T follicular helper cell (primary cell): ENCODE data around the gene OR3A3.
"Not testable (repeated sequence)": the region's sequence is repeated elsewhere in the genome, so short reads cannot be mapped to it uniquely, and the experiment has no call there.

Experiments used
- DNase-seq: peaks from one replicate; pipeline ENCODE4 v3.0.0-alpha.2; 2020; ENCODE audit warnings: low read depth
- total RNA-seq, 2 experiments: gene quantifications; one replicate each; lab custom pipeline; 2026; lab: John Stamatoyannopoulos, UW

The OR3A3 gene
- 0 reads per million in 2 experiments for total RNA-seq

GRCh38 chr17:3411070-3411469 is at the start of gene OR3A3:
Gene OR3A3, plus strand, starts transcription at chr17:3411370.
- DNase-seq = no peak

GRCh38 chr17:3371167-3371566 is 40.0 kb upstream of the OR3A3 start:
- not testable (repeated sequence) for DNase-seq

GRCh38 chr17:3378321-3378720 is 32.8 kb upstream of the OR3A3 start:
- DNase-seq = no peak

- DNase-seq = no peak
Measured at GRCh38 chr17:3381957-3382356, 29.2 kb upstream of the OR3A3 start.

- no peak for DNase-seq
Measured at GRCh38 chr17:3385869-3386816, 25.0 kb upstream of the OR3A3 start, which contains the start of gene OR3A2. Gene OR3A2, minus strand, starts transcription at chr17:3386308.

GRCh38 chr17:3389791-3390190 is 21.4 kb upstream of the OR3A3 start:
- no peak for DNase-seq

GRCh38 chr17:3397801-3398200 is 13.4 kb upstream of the OR3A3 start:
- DNase-seq = not testable (repeated sequence)

GRCh38 chr17:3398310-3398709 is 12.9 kb upstream of the OR3A3 start, which contains the start of gene OR1E1:
Gene OR1E1, minus strand, starts transcription at chr17:3398410. Its CDS starts 0 bp downstream, at chr17:3398410.
- DNase-seq = no peak

- no peak for DNase-seq
Measured at GRCh38 chr17:3400055-3400454, 11.1 kb upstream of the OR3A3 start.

- no peak for DNase-seq
Measured at GRCh38 chr17:3401786-3402185, 9.4 kb upstream of the OR3A3 start.

GRCh38 chr17:3403856-3404255 is 7.3 kb upstream of the OR3A3 start:
- DNase-seq = not testable (repeated sequence)

- not testable (repeated sequence) for DNase-seq
Measured at GRCh38 chr17:3412216-3412615, 1.0 kb downstream of the OR3A3 start.

- DNase-seq = no peak
Measured at GRCh38 chr17:3415610-3416009, 4.4 kb downstream of the OR3A3 start.

GRCh38 chr17:3418222-3418621 is 7.1 kb downstream of the OR3A3 start:
- DNase-seq = no peak

GRCh38 chr17:3433215-3433614 is 22.0 kb downstream of the OR3A3 start:
- DNase-seq = not testable (repeated sequence)

GRCh38 chr17:3433741-3434140 is 22.6 kb downstream of the OR3A3 start, which contains the start of gene OR1E2:
Gene OR1E2, minus strand, starts transcription at chr17:3433841. Its CDS starts 0 bp downstream, at chr17:3433841.
- DNase-seq = no peak

- DNase-seq = no peak
Measured at GRCh38 chr17:3438368-3438767, 27.2 kb downstream of the OR3A3 start.

- DNase-seq = no peak
Measured at GRCh38 chr17:3440451-3440850, 29.3 kb downstream of the OR3A3 start.

GRCh38 chr17:3447625-3448024 is 36.5 kb downstream of the OR3A3 start:
- no peak for DNase-seq

GRCh38 chr17:3448059-3448665 is 37.0 kb downstream of the OR3A3 start:
- DNase-seq = no peak

- DNase-seq = not testable (repeated sequence)
Measured at GRCh38 chr17:3466355-3466754, 55.2 kb downstream of the OR3A3 start.

- no peak for DNase-seq
Measured at GRCh38 chr17:3469529-3469928, 58.4 kb downstream of the OR3A3 start.

- DNase-seq = no peak
Measured at GRCh38 chr17:3471599-3471998, 60.4 kb downstream of the OR3A3 start, which contains the start of gene SPATA22. Gene SPATA22, minus strand, starts transcription at chr17:3471819. Its CDS starts 2,494 bp downstream, at chr17:3469325.
